NOMO-1 (cell line): ENCODE results near the gene NOMO2.
"Not testable (repeated sequence)": the region's sequence is repeated elsewhere in the genome, so short reads cannot be mapped to it uniquely, and the experiment has no call there.

ENCODE experiments used
- DNase-seq, 2 experiments: peaks; one replicate each; lab custom pipeline; 2025; ENCODE audit not compliant: unreplicated experiment in 2 of 2; lab: John Stamatoyannopoulos, UW

Gene NOMO2

GRCh38 chr16:18525882-18526482 is 35.9 kb downstream of the NOMO2 start:
- not testable (repeated sequence) for DNase-seq

- DNase-seq = not testable (repeated sequence)
Observed at GRCh38 chr16:18522637-18523036, 39.3 kb downstream of the NOMO2 start.

GRCh38 chr16:18521445-18522181 is 40.3 kb downstream of the NOMO2 start:
- DNase-seq = not testable (repeated sequence)

- DNase-seq = not testable (repeated sequence)
Observed at GRCh38 chr16:18518536-18519283, 43.2 kb downstream of the NOMO2 start.

- not testable (repeated sequence) for DNase-seq
Observed at GRCh38 chr16:18498430-18498829, 63.5 kb downstream of the NOMO2 start.

- not testable (repeated sequence) for DNase-seq
Observed at GRCh38 chr16:18497032-18497431, 64.9 kb downstream of the NOMO2 start.

GRCh38 chr16:18492118-18492897 is 69.6 kb downstream of the NOMO2 start:
- DNase-seq = not testable (repeated sequence)

GRCh38 chr16:18436025-18436424 is 125.9 kb downstream of the NOMO2 start:
- DNase-seq = not testable (repeated sequence)

GRCh38 chr16:18415827-18416226 is 146.1 kb downstream of the NOMO2 start:
- not testable (repeated sequence) for DNase-seq

- not testable (repeated sequence) for DNase-seq
Observed at GRCh38 chr16:18409532-18410293, 152.2 kb downstream of the NOMO2 start.

- DNase-seq = not testable (repeated sequence)
Observed at GRCh38 chr16:18401851-18402657, 159.8 kb downstream of the NOMO2 start.

- not testable (repeated sequence) for DNase-seq
Observed at GRCh38 chr16:18401159-18401558, 160.7 kb downstream of the NOMO2 start.

GRCh38 chr16:18394363-18394762 is 167.5 kb downstream of the NOMO2 start:
- DNase-seq = not testable (repeated sequence)

- DNase-seq = not testable (repeated sequence)
Observed at GRCh38 chr16:18387767-18388166, 174.1 kb downstream of the NOMO2 start.

GRCh38 chr16:18386517-18386916 is 175.4 kb downstream of the NOMO2 start:
- not testable (repeated sequence) for DNase-seq

- not testable (repeated sequence) for DNase-seq
Observed at GRCh38 chr16:18385285-18385684, 176.6 kb downstream of the NOMO2 start.

GRCh38 chr16:18384869-18385268 is 177.0 kb downstream of the NOMO2 start:
- not testable (repeated sequence) for DNase-seq

GRCh38 chr16:18384098-18384636 is 177.7 kb downstream of the NOMO2 start:
- not testable (repeated sequence) for DNase-seq

GRCh38 chr16:18382696-18383095 is 179.2 kb downstream of the NOMO2 start:
- not testable (repeated sequence) for DNase-seq
